WTC11 (cell line): Measurements from ENCODE around the gene ZFX. TPM values are rescaled to one million over a fixed set of nuclear protein-coding genes. Genes with fewer than 3 reads are reported as not detected.
A peak's percentile ranks its signal among the peaks of the same experiment; 100 is the strongest.

ENCODE experiments used
- ATAC-seq: fragments of 200-7000 bp; cut with Tn5 transposase; 2 replicates; pipeline ENCODE4 v1.10.0; 2021; ENCODE audit warnings: mild to moderate bottlenecking, moderate library complexity
- CTCF ChIA-PET: fragments of 300-600 bp; sonication (Branson Sonifier 250); formaldehyde crosslinking; loops from one replicate; lab custom pipeline; 2021; ENCODE audit warnings: antibody characterized with exemption; lab: Charles Lee
- POLR2A ChIA-PET: fragments of 350-600 bp; sonication (Branson Sonifier 250); formaldehyde crosslinking; loops from one replicate; lab custom pipeline; 2021; ENCODE audit warnings: antibody characterized with exemption; lab: Charles Lee
- DNase-seq: peaks from one replicate; pipeline ENCODE4 v3.0.0; 2021; ENCODE audit warnings: low spot score
- H3K27ac Mint-ChIP-seq: 2 replicates; pipeline ENCODE4 v1.8.0; 2021; ENCODE audit warnings: mixed read lengths
- H3K27me3 Mint-ChIP-seq: 2 replicates; pipeline ENCODE4 v1.8.0; 2021; ENCODE audit warnings: low read depth, mild to moderate bottlenecking, moderate library complexity, mixed read lengths
- H3K36me3 Mint-ChIP-seq: 2 replicates; pipeline ENCODE4 v1.8.0; 2021; ENCODE audit warnings: mixed read lengths
- H3K4me1 Mint-ChIP-seq: 2 replicates; pipeline ENCODE4 v1.8.0; 2022; ENCODE audit warnings: mixed read lengths
- H3K4me3 Mint-ChIP-seq: 2 replicates; pipeline ENCODE4 v1.8.0; 2021; ENCODE audit warnings: mild to moderate bottlenecking, moderate library complexity, mixed read lengths
- H3K9me3 Mint-ChIP-seq: 2 replicates; pipeline ENCODE4 v1.8.0; 2021; ENCODE audit warnings: mixed read lengths
- ATF2 ChIP-seq: sonication (generic); formaldehyde crosslinking; IDR thresholded peaks from 2 replicates; pipeline ENCODE4 v1.8.1; 2022; ENCODE audit warnings: low read depth, missing genetic modification reagents, borderline replicate concordance
- ATF3 ChIP-seq: sonication (generic); formaldehyde crosslinking; conservative IDR thresholded peaks from 2 replicates; pipeline ENCODE4 v1.8.1; 2022; ENCODE audit warnings: mild to moderate bottlenecking, missing genetic modification reagents
- CBFB ChIP-seq: sonication (generic); formaldehyde crosslinking; IDR thresholded peaks from 2 replicates; pipeline ENCODE4 v1.8.1; 2022; ENCODE audit warnings: mild to moderate bottlenecking, low read depth, missing genetic modification reagents
- CREB1 ChIP-seq: sonication (generic); formaldehyde crosslinking; IDR thresholded peaks from 2 replicates; pipeline ENCODE4 v1.8.0; 2023; ENCODE audit warnings: mild to moderate bottlenecking, missing genetic modification reagents
- FOXK1 ChIP-seq: sonication (generic); formaldehyde crosslinking; IDR thresholded peaks from 2 replicates; pipeline ENCODE4 v1.8.0; 2022; ENCODE audit warnings: mild to moderate bottlenecking, moderate library complexity, missing genetic modification reagents
- GTF2I ChIP-seq: fragments of 250-450 bp; sonication (Bioruptor Pico); conservative IDR thresholded peaks from 2 replicates; pipeline ENCODE4 v1.4.0; 2021; ENCODE audit warnings: mild to moderate bottlenecking
- HMGA2 ChIP-seq: fragments of 250-450 bp; sonication (Bioruptor Pico); IDR thresholded peaks from 2 replicates; pipeline ENCODE4 v1.4.0; 2021; ENCODE audit warnings: mild to moderate bottlenecking, moderate library complexity
- HMGXB4 ChIP-seq: sonication (generic); formaldehyde crosslinking; IDR thresholded peaks from 2 replicates; pipeline ENCODE4 v1.8.1; 2023; ENCODE audit warnings: mild to moderate bottlenecking, moderate library complexity, missing genetic modification reagents
- KAT7 ChIP-seq: sonication (generic); formaldehyde crosslinking; IDR thresholded peaks from 2 replicates; pipeline ENCODE4 v1.8.1; 2023; ENCODE audit warnings: missing genetic modification reagents, mild to moderate bottlenecking, borderline replicate concordance
- NFATC4 ChIP-seq: fragments of 250-450 bp; sonication (Bioruptor Pico); IDR thresholded peaks from 2 replicates; pipeline ENCODE4 v1.9.0; 2021; ENCODE audit warnings: mild to moderate bottlenecking
- NR2C2 ChIP-seq: sonication (generic); formaldehyde crosslinking; IDR thresholded peaks from 2 replicates; pipeline ENCODE4 v1.8.0; 2022; ENCODE audit warnings: mild to moderate bottlenecking, missing genetic modification reagents
- SMAD4 ChIP-seq: sonication (generic); formaldehyde crosslinking; IDR thresholded peaks from 2 replicates; pipeline ENCODE4 v1.8.0; 2022; ENCODE audit warnings: mild to moderate bottlenecking, missing genetic modification reagents
- ZBTB21 ChIP-seq: sonication (generic); formaldehyde crosslinking; IDR thresholded peaks from 2 replicates; pipeline ENCODE4 v1.8.1; 2023; ENCODE audit warnings: mild to moderate bottlenecking, missing genetic modification reagents, borderline replicate concordance
- ZNF121 ChIP-seq: sonication (generic); formaldehyde crosslinking; IDR thresholded peaks from 2 replicates; pipeline ENCODE4 v1.8.0; 2023; ENCODE audit warnings: missing genetic modification reagents
- ZNF138 ChIP-seq: sonication (generic); formaldehyde crosslinking; conservative IDR thresholded peaks from 2 replicates; pipeline ENCODE4 v1.8.1; 2022; ENCODE audit warnings: mild to moderate bottlenecking, moderate library complexity, missing genetic modification reagents
- ZNF512 ChIP-seq: sonication (generic); formaldehyde crosslinking; IDR thresholded peaks from 2 replicates; pipeline ENCODE4 v1.8.1; 2022; ENCODE audit warnings: missing genetic modification reagents, borderline replicate concordance
- total RNA-seq: library from RNA; stranded (reverse); gene quantifications from 3 replicates; pipeline ENCODE4 v1.2.3, GENCODE V29; 2021

ZFX gene
- total RNA-seq, 1 experiment from 2014 or later, result 19.3 TPM

- TF ChIP-seq HMGXB4 (CRISPR knock-in tag), result no peak
- TF ChIP-seq FOXK1 (CRISPR knock-in tag), result no peak
- TF ChIP-seq CBFB, result no peak
- TF ChIP-seq, all 79 proteins: peak for 0
Measured at GRCh38 chrX:24186986-24187385, 37.5 kb downstream of the ZFX start (continued).

GRCh38 chrX:24189490-24189889, 40.0 kb downstream of the ZFX start:
- H3K9me3 Mint-ChIP-seq, result no peaks in the 10 kb centered on the region
- H3K27me3 Mint-ChIP-seq, result no peaks in the 10 kb centered on the region
- no peak overlapping the region for H3K27ac Mint-ChIP-seq
- TF ChIP-seq ZNF512 (CRISPR knock-in tag), result no peak
- H3K36me3 Mint-ChIP-seq, result peaks cover 2% of the 10 kb centered on the region; the same call in 1 of the 2 replicates
- peaks cover 6% of the 10 kb centered on the region for H3K4me1 Mint-ChIP-seq
- no peak for ATAC-seq
- DNase-seq, result no peak
- ChIA-PET CTCF (no interaction called here), POLR2A (no interaction called here)
- no peak overlapping the region for H3K4me3 Mint-ChIP-seq

- DNase-seq, result no peak
- ATAC-seq, result no peak
Measured at GRCh38 chrX:24190500-24191156, 41.1 kb downstream of the ZFX start.

GRCh38 chrX:24196509-24196908, 47.0 kb downstream of the ZFX start:
- H3K27me3 Mint-ChIP-seq, result no peaks in the 10 kb centered on the region
- no peaks in the 10 kb centered on the region for H3K9me3 Mint-ChIP-seq
- POLR2A ChIA-PET, result no interaction called here
- H3K4me1 Mint-ChIP-seq, result peaks cover 17% of the 10 kb centered on the region
- no peak overlapping the region for H3K4me3 Mint-ChIP-seq
- CTCF ChIA-PET, result no interaction called here
- ATAC-seq, result no peak
- H3K36me3 Mint-ChIP-seq, result peaks cover 5% of the 10 kb centered on the region
- no peak overlapping the region for H3K27ac Mint-ChIP-seq
- no peak for DNase-seq
- no peak for TF ChIP-seq ATF2 (CRISPR knock-in tag)
- TF ChIP-seq ZNF121 (CRISPR knock-in tag), result 0 out of 2 replicates have a peak, but pooled peaks have one; percentile 52
- 0 out of 2 replicates have a peak, but pooled peaks have one; percentile 14 for TF ChIP-seq GTF2I (CRISPR knock-in tag)
- TF ChIP-seq, all 79 proteins: peak for 2

More at GRCh38 chrX:24190500-24191156, 41.1 kb downstream of the ZFX start:
- no peaks in the 10 kb centered on the region for H3K27me3 Mint-ChIP-seq
- POLR2A ChIA-PET, result no interaction called here
- no peak overlapping the region for H3K4me3 Mint-ChIP-seq
- CTCF ChIA-PET, result no interaction called here
- H3K4me1 Mint-ChIP-seq, result peaks cover 6% of the 10 kb centered on the region
- peak overlapping the region; percentile 68 for H3K27ac Mint-ChIP-seq
- no peak for TF ChIP-seq ATF3 (CRISPR knock-in tag)
- no peaks in the 10 kb centered on the region for H3K9me3 Mint-ChIP-seq
- H3K36me3 Mint-ChIP-seq, result peaks cover 2% of the 10 kb centered on the region; the same call in 1 of the 2 replicates

- Mint-ChIP-seq H3K36me3 (peaks cover 5% of the 10 kb centered on the region), H3K4me1 (peaks cover 30% of the 10 kb centered on the region), H3K9me3 (no peaks in the 10 kb centered on the region), H3K27ac (no peak overlapping the region), H3K4me3 (no peak overlapping the region), H3K27me3 (no peaks in the 10 kb centered on the region)
- no peak for DNase-seq
- TF ChIP-seq NR2C2 (CRISPR knock-in tag) (no peak), NFATC4 (CRISPR knock-in tag) (no peak), SMAD4 (CRISPR knock-in tag) (no peak), KAT7 (CRISPR knock-in tag) (no peak), HMGA2 (CRISPR knock-in tag) (no peak), ZNF138 (no peak), CREB1 (CRISPR knock-in tag) (no peak), ZBTB21 (no peak)
- ChIA-PET POLR2A (no interaction called here), CTCF (no interaction called here)
- no peak for ATAC-seq
Measured at GRCh38 chrX:24198101-24198500, 48.6 kb downstream of the ZFX start.
